B cell (primary cell): ENCODE measurements around the gene COA5.

Experiments used
- EZH2 ChIP-seq: IDR thresholded peaks from 2 replicates; pipeline ENCODE4 v1.6.1; 2012; ENCODE audit warnings: borderline replicate concordance, low read depth, mild to moderate bottlenecking, moderate library complexity, low read length; ENCODE audit not compliant: insufficient read depth, poor library complexity, severe bottlenecking
- TF ChIP-seq, protein P1 (sequence below): fragments of 200-600 bp; IDR thresholded peaks from one replicate; pipeline ENCODE4 v1.8.0; 2022; ENCODE audit warnings: antibody characterized with exemption, mild to moderate bottlenecking

DNA sequence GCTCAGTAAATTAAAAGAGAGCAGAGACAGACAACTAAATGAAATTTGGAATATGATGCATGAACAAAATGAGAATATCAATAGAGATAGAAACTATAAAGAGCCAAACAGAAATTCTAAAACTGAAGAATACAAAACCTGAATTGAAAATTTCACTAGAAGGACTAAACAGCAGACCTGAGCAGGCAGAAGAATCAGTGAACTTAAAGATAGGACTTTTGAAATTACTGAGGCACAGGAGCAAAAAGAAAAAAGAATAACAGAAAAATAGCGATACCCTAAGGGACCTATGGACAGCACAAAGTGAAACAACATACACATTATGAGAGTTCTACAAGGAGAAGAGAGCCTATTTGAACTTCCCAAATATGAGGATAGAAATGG is 41.7 kb upstream of the COA5 start:
- TF ChIP-seq, protein P1, sequence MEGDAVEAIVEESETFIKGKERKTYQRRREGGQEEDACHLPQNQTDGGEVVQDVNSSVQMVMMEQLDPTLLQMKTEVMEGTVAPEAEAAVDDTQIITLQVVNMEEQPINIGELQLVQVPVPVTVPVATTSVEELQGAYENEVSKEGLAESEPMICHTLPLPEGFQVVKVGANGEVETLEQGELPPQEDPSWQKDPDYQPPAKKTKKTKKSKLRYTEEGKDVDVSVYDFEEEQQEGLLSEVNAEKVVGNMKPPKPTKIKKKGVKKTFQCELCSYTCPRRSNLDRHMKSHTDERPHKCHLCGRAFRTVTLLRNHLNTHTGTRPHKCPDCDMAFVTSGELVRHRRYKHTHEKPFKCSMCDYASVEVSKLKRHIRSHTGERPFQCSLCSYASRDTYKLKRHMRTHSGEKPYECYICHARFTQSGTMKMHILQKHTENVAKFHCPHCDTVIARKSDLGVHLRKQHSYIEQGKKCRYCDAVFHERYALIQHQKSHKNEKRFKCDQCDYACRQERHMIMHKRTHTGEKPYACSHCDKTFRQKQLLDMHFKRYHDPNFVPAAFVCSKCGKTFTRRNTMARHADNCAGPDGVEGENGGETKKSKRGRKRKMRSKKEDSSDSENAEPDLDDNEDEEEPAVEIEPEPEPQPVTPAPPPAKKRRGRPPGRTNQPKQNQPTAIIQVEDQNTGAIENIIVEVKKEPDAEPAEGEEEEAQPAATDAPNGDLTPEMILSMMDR = no peak
- TF ChIP-seq EZH2 = no peak
